Adrenal gland (tissue), 5 donors: ENCODE results near the gene KAT6B.

Experiments used
- CTCF ChIP-seq, 6 experiments: fragments of 450-650 bp in 4 of 6; fragments of 200-600 bp in 2 of 6; sonication (generic) in 1 of 6; IDR thresholded peaks; 1 replicate in 5 of 6; 2 replicates in 1 of 6; pipeline versions ENCODE4 v1.5.1 to v1.8.0; 2016 to 2021; ENCODE audit warnings: antibody characterized with exemption in 6 of 6, mild to moderate bottlenecking in 2 of 6, moderate library complexity in 1 of 6
- POLR2A ChIP-seq, 2 donors: fragments of 450-650 bp; IDR thresholded peaks; one replicate each; pipeline ENCODE4 v1.6.1; 2017; ENCODE audit warnings: antibody characterized with exemption in 2 of 2, mild to moderate bottlenecking in 2 of 2, moderate library complexity in 1 of 2
- donor health status: DM: no; HTN: no; CAD: no.

- no peak for TF ChIP-seq CTCF (IDR thresholded peaks at IDR 0.05)
- no peak for TF ChIP-seq POLR2A (IDR thresholded peaks at IDR 0.05)
These were observed 198.6 kb downstream of the KAT6B start for GRCh38 chr10:75024971-75025523.
